ENCODE measurements around the gene POLR2L.
A peak's percentile ranks its signal among the peaks of the same experiment; 100 is the strongest.

Gene POLR2L

DNA sequence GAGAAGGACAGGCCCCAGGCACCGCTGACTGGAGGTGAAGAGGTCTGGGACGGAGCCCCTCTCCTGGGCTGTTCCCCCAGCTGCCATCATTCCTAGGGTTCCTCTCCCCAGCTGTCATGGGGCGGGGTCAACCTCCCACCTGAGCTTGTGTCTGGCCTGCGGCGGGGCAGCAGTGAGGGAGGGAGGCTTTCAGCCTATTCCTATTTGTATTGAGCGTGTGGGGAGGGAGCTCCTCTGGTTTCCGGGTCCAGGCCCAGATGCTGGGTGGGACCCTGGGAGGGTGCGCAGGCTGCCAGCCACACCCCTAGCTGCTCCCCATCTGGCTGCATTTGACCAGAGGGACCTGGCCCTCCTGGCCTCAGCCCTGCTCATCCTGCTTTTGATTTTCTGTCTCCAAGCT, 14.1 kb upstream of the POLR2L start:
- DNase-seq (ENCODE audit: low read depth, low spot score): no peak

DNA sequence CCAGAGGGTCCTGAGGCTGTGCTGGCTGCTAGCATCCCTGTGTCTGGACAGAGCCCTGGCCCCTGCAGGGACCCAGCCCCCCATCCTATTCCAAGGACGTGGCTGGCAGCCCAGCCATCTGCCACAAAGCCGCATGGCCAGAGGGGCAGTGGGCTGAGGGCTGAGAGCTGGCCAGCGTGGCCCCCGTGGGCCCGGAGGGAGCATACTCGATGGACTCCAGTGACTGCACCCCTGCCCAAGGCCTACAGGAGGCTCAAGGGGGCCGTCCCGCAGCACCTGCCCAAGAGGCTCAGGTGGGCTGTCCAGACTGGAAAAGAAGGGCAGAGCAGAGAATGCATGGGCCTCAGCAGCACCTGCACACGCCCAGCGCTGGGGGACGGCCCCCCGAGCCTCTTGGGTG, 13.5 kb upstream of the POLR2L start:
- no peak overlapping the region for H3K27ac ChIP-seq
- no peak for DNase-seq (ENCODE audit: low read depth, low spot score)

More for the DNA sequence above, 14.1 kb upstream of the POLR2L start:
- no peak overlapping the region for H3K27ac ChIP-seq

- no peak for DNase-seq (ENCODE audit: low read depth, low spot score)
- H3K27ac ChIP-seq: no peak overlapping the region
Observed at GRCh38 chr11:855330-855674, 13.0 kb upstream of the POLR2L start.

DNA sequence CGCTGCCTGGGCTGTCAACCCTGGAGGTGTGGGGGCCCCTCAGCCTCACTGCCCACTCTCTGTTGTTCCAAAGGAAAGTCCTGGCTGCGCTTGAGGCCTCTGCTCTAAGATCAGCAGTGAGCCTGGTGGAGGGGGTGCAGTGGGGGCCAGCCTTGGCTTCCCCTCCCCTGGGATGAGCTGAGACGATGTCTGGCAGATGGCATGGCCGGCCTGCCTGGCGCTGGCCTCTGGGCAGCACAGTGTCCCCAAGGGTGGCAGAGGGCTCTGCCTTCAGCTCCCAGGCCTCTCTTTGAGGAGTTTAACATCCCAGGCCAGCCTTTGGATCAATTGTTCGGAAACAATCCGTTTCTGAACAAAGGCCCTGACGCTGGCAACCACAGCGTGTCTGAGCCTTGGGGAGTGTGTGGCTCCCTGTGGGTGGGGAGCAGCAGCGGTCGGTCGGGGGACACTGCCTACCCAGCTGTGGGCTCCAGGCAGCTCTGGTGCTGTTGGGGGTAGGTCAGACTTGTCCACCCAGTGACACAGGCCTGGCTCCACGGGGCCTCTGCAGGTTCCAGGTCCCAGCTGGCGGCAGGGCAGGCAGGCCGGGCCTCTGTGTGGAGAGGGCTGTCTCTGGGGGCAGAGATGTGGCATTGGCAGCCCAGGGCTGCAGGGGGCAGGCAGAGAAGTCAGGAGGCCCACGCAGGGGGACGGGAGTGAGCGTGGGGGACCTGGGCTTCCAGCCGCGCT, 12.4 kb upstream of the POLR2L start:
- H3K27ac ChIP-seq: no peak overlapping the region
- no peak for DNase-seq (ENCODE audit: low read depth, low spot score)

- DNase-seq (ENCODE audit: low read depth, low spot score): no peak
- H3K27ac ChIP-seq: no peak overlapping the region
Observed at GRCh38 chr11:853682-854448, 11.5 kb upstream of the POLR2L start.

- no peak for DNase-seq (ENCODE audit: low read depth, low spot score)
- H3K27ac ChIP-seq: no peak overlapping the region
Observed at GRCh38 chr11:852762-853161, 10.4 kb upstream of the POLR2L start.

GRCh38 chr11:850775-851763, 8.7 kb upstream of the POLR2L start:
- H3K27ac ChIP-seq: no peak overlapping the region
- DNase-seq (ENCODE audit: low read depth, low spot score): no peak

DNA sequence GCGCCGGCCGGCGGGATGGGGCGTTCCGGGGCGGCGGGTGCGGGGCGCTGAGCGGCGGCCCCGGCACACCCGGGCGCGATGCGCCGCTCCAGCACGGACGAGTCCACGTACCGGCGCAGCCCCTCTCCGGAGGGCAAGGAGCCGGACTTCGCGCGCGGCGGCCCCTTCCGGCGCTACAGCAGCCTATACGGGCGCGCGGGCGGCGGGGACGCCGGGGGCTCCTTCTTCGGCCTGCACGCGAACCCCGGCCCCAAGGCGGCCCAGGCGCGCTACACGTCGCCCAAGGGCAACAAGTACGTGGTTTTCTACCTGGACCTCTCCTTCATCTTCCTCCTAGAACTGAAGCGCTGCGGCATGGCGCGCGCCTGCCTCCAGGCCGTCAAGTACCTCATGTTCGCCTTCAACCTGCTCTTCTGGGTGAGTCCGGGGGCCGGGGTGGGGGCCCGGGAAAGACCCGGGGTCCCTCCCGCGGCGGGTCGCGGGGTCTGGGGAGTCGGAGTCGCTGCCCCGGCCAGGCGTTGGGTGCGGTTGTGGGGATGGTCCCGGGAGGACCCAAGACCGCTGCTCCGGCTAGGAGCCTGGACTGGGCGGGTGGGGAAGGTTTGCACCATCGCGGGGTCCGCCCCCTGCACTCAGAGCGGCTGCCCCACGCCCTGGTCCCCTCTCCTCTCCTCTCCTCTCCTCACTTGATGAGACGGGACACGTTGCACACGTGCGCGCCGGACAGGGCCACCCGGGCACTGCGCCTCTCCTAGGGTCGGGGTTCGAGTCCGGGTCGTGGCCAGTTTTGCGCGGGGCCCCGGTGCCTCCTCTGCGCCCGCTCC, 7.8 kb upstream of the POLR2L start:
- H3K27ac ChIP-seq: no peak overlapping the region
- no peak for DNase-seq (ENCODE audit: low read depth, low spot score)

GRCh38 chr11:849104-849824, 6.9 kb upstream of the POLR2L start:
- DNase-seq (ENCODE audit: low read depth, low spot score): no peak
- H3K27ac ChIP-seq: no peak overlapping the region

GRCh38 chr11:848380-848931, 6.1 kb upstream of the POLR2L start:
- no peak for DNase-seq (ENCODE audit: low read depth, low spot score)
- no peak overlapping the region for H3K27ac ChIP-seq

DNA sequence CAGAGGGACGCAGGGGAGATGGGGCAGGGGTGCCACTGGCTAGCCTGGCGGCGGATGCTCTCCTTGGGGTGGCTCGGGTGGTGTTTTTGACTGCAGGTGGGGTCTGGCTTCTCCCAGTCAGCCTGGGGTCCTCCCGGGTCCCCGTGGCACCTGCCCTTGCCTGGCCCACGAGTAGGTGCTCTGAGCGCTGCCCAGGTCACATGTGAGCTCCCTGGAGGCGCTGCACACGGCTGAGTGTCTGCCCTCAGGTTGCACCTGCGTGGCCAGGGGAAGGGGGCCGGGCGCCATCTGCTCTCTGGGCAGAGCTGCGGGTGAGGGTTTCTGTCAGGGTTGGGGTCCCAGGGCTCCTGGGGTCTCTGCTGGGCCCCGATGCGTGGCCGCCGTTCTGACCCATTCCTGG, 5.5 kb upstream of the POLR2L start:
- DNase-seq (ENCODE audit: low read depth, low spot score): no peak
- H3K27ac ChIP-seq: no peak overlapping the region

GRCh38 chr11:846496-847098, 4.3 kb upstream of the POLR2L start:
- DNase-seq (ENCODE audit: low read depth, low spot score): peak; percentile 49
- H3K27ac ChIP-seq: peak overlapping the region; percentile 85

- DNase-seq (ENCODE audit: low read depth, low spot score): no peak
- H3K27ac ChIP-seq: peak overlapping the region; percentile 85
Observed at GRCh38 chr11:845872-846495, 3.7 kb upstream of the POLR2L start.

DNA sequence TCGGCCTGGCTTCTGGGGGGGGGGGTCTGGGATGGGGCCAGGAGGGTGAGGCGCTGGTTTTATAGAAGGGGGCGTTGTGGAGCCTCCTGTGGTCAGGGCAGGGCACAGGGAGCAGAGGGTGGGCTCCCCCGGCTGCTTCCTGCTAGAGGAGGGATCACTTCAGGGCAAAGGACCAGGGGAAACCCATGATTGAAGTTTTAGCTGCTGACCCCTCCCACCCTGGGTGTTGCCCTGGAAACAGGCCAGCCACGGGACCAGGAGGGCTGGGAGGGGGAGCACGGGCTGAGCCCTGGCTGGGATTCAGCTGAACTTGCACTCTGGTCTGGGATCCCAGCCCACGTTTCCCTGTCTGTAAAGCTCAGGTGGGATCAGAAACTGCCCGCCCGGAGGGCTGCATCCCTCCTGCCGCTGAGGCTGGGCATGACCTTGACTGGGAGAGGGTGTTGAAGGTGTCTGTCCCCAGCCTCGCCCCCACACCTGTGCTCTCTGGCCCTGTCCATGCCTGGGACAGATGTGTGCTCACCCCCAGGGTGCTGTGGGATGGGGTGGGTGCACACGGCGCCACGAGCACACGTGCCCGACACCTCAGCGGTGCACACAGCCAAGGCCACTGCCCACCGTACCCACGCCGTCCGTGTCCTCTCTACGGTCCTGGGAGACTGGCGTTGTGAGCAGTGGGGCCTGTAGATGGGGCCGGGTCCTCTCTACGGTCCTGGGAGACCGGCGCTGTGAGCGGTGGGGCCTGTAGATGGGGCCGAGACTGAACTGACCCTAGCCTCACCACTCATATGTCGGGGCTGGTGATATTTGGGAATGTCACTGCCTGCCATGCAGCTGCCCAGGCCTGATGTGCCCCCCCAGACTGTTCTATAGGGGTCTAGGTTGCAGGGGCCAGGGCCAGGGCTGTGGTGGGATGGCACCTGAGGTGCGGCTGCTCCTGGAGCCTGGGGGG, 2.6 kb upstream of the POLR2L start:
- peak overlapping the region; percentile 85 for H3K27ac ChIP-seq
- DNase-seq (ENCODE audit: low read depth, low spot score): no peak

GRCh38 chr11:843818-844692, 1.7 kb upstream of the POLR2L start:
- peak overlapping the region; percentile 85 for H3K27ac ChIP-seq
- DNase-seq (ENCODE audit: low read depth, low spot score): no peak

- no peak for DNase-seq (ENCODE audit: low read depth, low spot score)
- peak overlapping the region; percentile 85 for H3K27ac ChIP-seq
Observed at GRCh38 chr11:843086-843734, 881 bp upstream of the POLR2L start.
